ENCODE results near the gene PLEKHM3. TPM values are rescaled to one million over a fixed set of nuclear protein-coding genes. Genes with fewer than 3 reads are reported as not detected.

Gene PLEKHM3
- total and polyA plus RNA-seq, 2 donors (not counting 3 experiments of a cell fraction or from before 2014, with no cell fraction given) = 3.1 to 9.1 TPM

- no TSS peak for BruUV-seq (replicated peaks)
- no peak overlapping the region for H3K9ac ChIP-seq (replicated peaks; ENCODE audit: extremely low read depth, insufficient read depth, low read length)
Observed at GRCh38 chr2:207812726-207813080, 212.6 kb downstream of the PLEKHM3 start.

More at GRCh38 chr2:207812726-207813080, 212.6 kb downstream of the PLEKHM3 start:
- FAIRE-seq (no peak), DNase-seq (ENCODE audit: low read depth, low spot score) (no peak)
- Histone ChIP-seq H3K9me1 (replicated peaks; ENCODE audit: control insufficient read depth, extremely low read depth, insufficient read depth, low read length) (no peaks in the 10 kb centered on the region), H4K20me1 (replicated peaks; ENCODE audit: control insufficient read depth, extremely low read depth, insufficient read depth, low read length) (no peaks in the 10 kb centered on the region), H3K79me2 (ENCODE audit: control insufficient read depth, insufficient read depth, low read length) (no peaks in the 10 kb centered on the region), H3K4me1 (ENCODE audit: control insufficient read depth, extremely low read depth, insufficient read depth, low read length) (peaks cover 12% of the 10 kb centered on the region), H3K9me3 (replicated peaks; ENCODE audit: control insufficient read depth, insufficient read depth, low read length) (no peaks in the 10 kb centered on the region), H2AFZ (ENCODE audit: low read depth, low read length) (no peak overlapping the region), H3K36me3 (ENCODE audit: control insufficient read depth in 2 of 2, extremely low read depth in 1 of 2, insufficient read depth in 2 of 2, low read length in 2 of 2) (no peaks in the 10 kb centered on the region), H3K27ac (ENCODE audit: insufficient read depth, low read depth, low read length) (no peak overlapping the region), H3K4me2 (ENCODE audit: insufficient read depth, low read length) (no peak overlapping the region), H3K4me3 (replicated peaks in 1 of 3; ENCODE audit: insufficient read depth in 1 of 3, low read depth in 1 of 3, low read length in 3 of 3) (no peak overlapping the region), H3K27me3 (ENCODE audit: control insufficient read depth in 2 of 2, insufficient read depth in 2 of 2, low read length in 2 of 2) (no peaks in the 10 kb centered on the region)
- CTCF ChIA-PET = interaction anchor here (1.7 kb wide), 1 partner anchor 42 kb away, joined by 7 read pairs; the partner anchor contains the start of gene FZD5
- intact Hi-C loops (cut with micrococcal nuclease) (no loop called here), dilution Hi-C loops (cut with MboI; ENCODE audit: extremely low pct_ligation_motif_present, low sequenced_read_pairs) (no loop called here)
- POLR2A ChIA-PET = no interaction called here
- no peak for TF ChIP-seq GATA2 (IDR thresholded peaks at IDR 0.05; ENCODE audit: insufficient read depth, insufficient read length, low read depth, low read length)
- no peak for TF ChIP-seq FOS (IDR thresholded peaks at IDR 0.05; ENCODE audit: borderline replicate concordance, insufficient read depth, low read length)
- no peak for TF ChIP-seq JUN (IDR thresholded peaks at IDR 0.05; ENCODE audit: borderline replicate concordance, insufficient read depth, insufficient read length, low read depth)
- TF ChIP-seq, protein P1, sequence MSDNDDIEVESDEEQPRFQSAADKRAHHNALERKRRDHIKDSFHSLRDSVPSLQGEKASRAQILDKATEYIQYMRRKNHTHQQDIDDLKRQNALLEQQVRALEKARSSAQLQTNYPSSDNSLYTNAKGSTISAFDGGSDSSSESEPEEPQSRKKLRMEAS (IDR thresholded peaks at IDR 0.05; ENCODE audit: insufficient read depth, insufficient read length) = no peak
- TF ChIP-seq MYC (IDR thresholded peaks at IDR 0.05; ENCODE audit: low read depth, low read length) = no peak
- no peak for TF ChIP-seq POLR2A (IDR thresholded peaks at IDR 0.05; ENCODE audit: low read depth, low read length)
- TF ChIP-seq POLR2AphosphoS5 (IDR thresholded peaks at IDR 0.05; ENCODE audit: insufficient read depth, low read depth, low read length) = no peak
- no peak for TF ChIP-seq EZH2 (IDR thresholded peaks at IDR 0.05; ENCODE audit: borderline replicate concordance, low read depth, low read length, severe bottlenecking)
- TF ChIP-seq, protein P2, sequence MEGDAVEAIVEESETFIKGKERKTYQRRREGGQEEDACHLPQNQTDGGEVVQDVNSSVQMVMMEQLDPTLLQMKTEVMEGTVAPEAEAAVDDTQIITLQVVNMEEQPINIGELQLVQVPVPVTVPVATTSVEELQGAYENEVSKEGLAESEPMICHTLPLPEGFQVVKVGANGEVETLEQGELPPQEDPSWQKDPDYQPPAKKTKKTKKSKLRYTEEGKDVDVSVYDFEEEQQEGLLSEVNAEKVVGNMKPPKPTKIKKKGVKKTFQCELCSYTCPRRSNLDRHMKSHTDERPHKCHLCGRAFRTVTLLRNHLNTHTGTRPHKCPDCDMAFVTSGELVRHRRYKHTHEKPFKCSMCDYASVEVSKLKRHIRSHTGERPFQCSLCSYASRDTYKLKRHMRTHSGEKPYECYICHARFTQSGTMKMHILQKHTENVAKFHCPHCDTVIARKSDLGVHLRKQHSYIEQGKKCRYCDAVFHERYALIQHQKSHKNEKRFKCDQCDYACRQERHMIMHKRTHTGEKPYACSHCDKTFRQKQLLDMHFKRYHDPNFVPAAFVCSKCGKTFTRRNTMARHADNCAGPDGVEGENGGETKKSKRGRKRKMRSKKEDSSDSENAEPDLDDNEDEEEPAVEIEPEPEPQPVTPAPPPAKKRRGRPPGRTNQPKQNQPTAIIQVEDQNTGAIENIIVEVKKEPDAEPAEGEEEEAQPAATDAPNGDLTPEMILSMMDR (IDR thresholded peaks at IDR 0.05; ENCODE audit: extremely low read depth in 1 of 2, insufficient read depth in 1 of 2, low read depth in 1 of 2, low read length in 2 of 2) = no peak
